ENCODE data around the gene DCTPP1.
"Not testable (repeated sequence)": the region's sequence is repeated elsewhere in the genome, so short reads cannot be mapped to it uniquely, and the experiment has no call there.

DCTPP1 gene

GRCh38 chr16:30396627-30397026 lies 33.2 kb downstream of the DCTPP1 start:
- in situ Hi-C loops (cut with HindIII; ENCODE audit: low pct_ligation_motif_present, low pct_unique_long_range_greater_than_20kb, low sequenced_read_pairs), result not testable (repeated sequence)

GRCh38 chr16:30395992-30396585 lies 33.7 kb downstream of the DCTPP1 start:
- in situ Hi-C loops (cut with HindIII; ENCODE audit: low pct_ligation_motif_present, low pct_unique_long_range_greater_than_20kb, low sequenced_read_pairs), result no loop called here
- no peak for DNase-seq

More at GRCh38 chr16:30396627-30397026, 33.2 kb downstream of the DCTPP1 start:
- DNase-seq, result not testable (repeated sequence)

GRCh38 chr16:30395155-30395991 lies 34.5 kb downstream of the DCTPP1 start, which contains the start of gene ZNF48:
Gene ZNF48 (plus strand): TSS chr16:30395420. CDS start chr16:30395795, 375 bp downstream.
- DNase-seq, result peak; percentile 93
- in situ Hi-C loops (cut with HindIII; ENCODE audit: low pct_ligation_motif_present, low pct_unique_long_range_greater_than_20kb, low sequenced_read_pairs), result no loop called here

- in situ Hi-C loops (cut with HindIII; ENCODE audit: low pct_ligation_motif_present, low pct_unique_long_range_greater_than_20kb, low sequenced_read_pairs), result no loop called here
- DNase-seq, result peak; percentile 33
These were observed 35.2 kb downstream of the DCTPP1 start for GRCh38 chr16:30394592-30395154.

- DNase-seq, result no peak
- in situ Hi-C loops (cut with HindIII; ENCODE audit: low pct_ligation_motif_present, low pct_unique_long_range_greater_than_20kb, low sequenced_read_pairs), result no loop called here
These were observed 46.3 kb downstream of the DCTPP1 start for GRCh38 chr16:30383521-30383920.

- in situ Hi-C loops (cut with HindIII; ENCODE audit: low pct_ligation_motif_present, low pct_unique_long_range_greater_than_20kb, low sequenced_read_pairs), result no loop called here
- no peak for DNase-seq
These were observed 47.5 kb downstream of the DCTPP1 start, which contains the start of gene SEPTIN1 for GRCh38 chr16:30382111-30382881. Gene SEPTIN1 (minus strand): TSS chr16:30382561. CDS start chr16:30382542, 19 bp downstream.

- in situ Hi-C loops (cut with HindIII; ENCODE audit: low pct_ligation_motif_present, low pct_unique_long_range_greater_than_20kb, low sequenced_read_pairs), result no loop called here
- no peak for DNase-seq
These were observed 48.4 kb downstream of the DCTPP1 start for GRCh38 chr16:30381291-30382041.

- in situ Hi-C loops (cut with HindIII; ENCODE audit: low pct_ligation_motif_present, low pct_unique_long_range_greater_than_20kb, low sequenced_read_pairs), result no loop called here
- DNase-seq, result no peak
These were observed 49.0 kb downstream of the DCTPP1 start for GRCh38 chr16:30380803-30381208.

- no peak for DNase-seq
- in situ Hi-C loops (cut with HindIII; ENCODE audit: low pct_ligation_motif_present, low pct_unique_long_range_greater_than_20kb, low sequenced_read_pairs), result no loop called here
These were observed 49.6 kb downstream of the DCTPP1 start for GRCh38 chr16:30380072-30380802.

- DNase-seq, result no peak
- in situ Hi-C loops (cut with HindIII; ENCODE audit: low pct_ligation_motif_present, low pct_unique_long_range_greater_than_20kb, low sequenced_read_pairs), result no loop called here
These were observed 50.6 kb downstream of the DCTPP1 start for GRCh38 chr16:30379158-30379783.

GRCh38 chr16:30378236-30379157 lies 51.3 kb downstream of the DCTPP1 start:
- DNase-seq, result peak; percentile 99
- in situ Hi-C loops (cut with HindIII; ENCODE audit: low pct_ligation_motif_present, low pct_unique_long_range_greater_than_20kb, low sequenced_read_pairs), result no loop called here

- in situ Hi-C loops (cut with HindIII; ENCODE audit: low pct_ligation_motif_present, low pct_unique_long_range_greater_than_20kb, low sequenced_read_pairs), result no loop called here
- peak; percentile 87 for DNase-seq
These were observed 52.0 kb downstream of the DCTPP1 start for GRCh38 chr16:30377812-30378235.

GRCh38 chr16:30377050-30377811 lies 52.6 kb downstream of the DCTPP1 start:
- DNase-seq, result no peak

GRCh38 chr16:30376461-30376902 lies 53.3 kb downstream of the DCTPP1 start:
- in situ Hi-C loops (cut with HindIII; ENCODE audit: low pct_ligation_motif_present, low pct_unique_long_range_greater_than_20kb, low sequenced_read_pairs), result no loop called here
- no peak for DNase-seq

More at GRCh38 chr16:30377050-30377811, 52.6 kb downstream of the DCTPP1 start:
- in situ Hi-C loops (cut with HindIII; ENCODE audit: low pct_ligation_motif_present, low pct_unique_long_range_greater_than_20kb, low sequenced_read_pairs), result no loop called here

- DNase-seq, result no peak
- in situ Hi-C loops (cut with HindIII; ENCODE audit: low pct_ligation_motif_present, low pct_unique_long_range_greater_than_20kb, low sequenced_read_pairs), result no loop called here
These were observed 54.0 kb downstream of the DCTPP1 start for GRCh38 chr16:30375864-30376263.
